T-helper 2 cell treated with Interferon-gamma antibody and Interleukin-4, amounts not matched to agents 100 ng/mL and 5 ng/mL, for 36 hours (primary cell): ENCODE data around the gene HPCAL1. TPM values are rescaled to one million over a fixed set of nuclear protein-coding genes. Genes with fewer than 3 reads are reported as not detected.
"Not testable (repeated sequence)": the region's sequence is repeated elsewhere in the genome, so short reads cannot be mapped to it uniquely, and the experiment has no call there.

Experiments
- intact Hi-C: fragments of 100-400 bp; cut with micrococcal nuclease; formaldehyde crosslinking; loops from one replicate; pipeline ENCODE4 v1.15.1; 2023
- total RNA-seq: library from RNA; stranded (reverse); gene quantifications from 2 replicates; pipeline ENCODE4 v1.2.3, GENCODE V29; 2022

Gene HPCAL1
- total RNA-seq = 67.5 and 69.4 TPM in 2 replicates

DNA sequence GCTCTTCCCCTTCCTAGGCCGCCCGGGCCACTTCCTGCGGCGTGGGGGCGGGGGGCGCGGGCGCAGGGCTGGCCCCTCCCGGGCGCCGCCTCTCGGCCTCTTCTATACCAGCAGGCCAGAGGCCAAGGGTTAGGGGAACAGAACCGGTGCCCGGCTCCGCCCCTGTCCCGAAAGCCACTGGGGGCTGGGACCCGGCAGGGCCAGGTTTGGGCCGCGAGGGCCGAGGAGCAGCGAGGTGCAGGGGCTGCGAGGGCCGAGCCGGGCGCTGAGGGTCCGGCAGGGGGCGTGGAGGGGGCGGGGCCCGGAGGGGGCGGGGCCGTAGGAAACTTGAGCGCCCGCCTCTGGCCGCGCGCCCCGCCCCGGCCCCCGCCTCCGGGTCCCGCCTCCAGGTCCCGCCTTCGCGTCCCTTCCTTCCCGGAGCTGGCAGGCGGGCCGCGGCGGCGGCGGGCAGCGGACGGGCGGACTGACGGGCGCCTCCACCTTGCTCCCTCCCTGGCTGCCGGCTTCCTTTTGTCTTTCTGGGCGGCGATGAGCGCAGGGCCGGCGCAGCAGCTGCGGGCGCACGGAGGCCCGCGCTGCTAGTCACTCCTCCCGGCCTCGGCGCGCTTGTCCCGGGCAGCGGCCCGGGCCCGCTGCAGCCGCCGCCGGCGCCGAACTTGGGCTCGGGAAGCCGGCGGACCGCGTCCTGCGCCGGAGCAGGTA lies at the start of gene HPCAL1:
TSS of gene HPCAL1 (plus strand) at position 426 of the 702 bp plus-strand sequence. CDS start 116,854 bp downstream, outside the sequence.
- intact Hi-C loops = loop anchor here (1.0 to 10.0 kb wide), 8 partner anchors 29 to 852 kb away; partner anchors contain the start of genes ODC1, PDIA6 and SLC66A3

- intact Hi-C loops = no loop called here
Observed at GRCh38 chr2:10253596-10254372, 48.9 kb upstream of the HPCAL1 start.

DNA sequence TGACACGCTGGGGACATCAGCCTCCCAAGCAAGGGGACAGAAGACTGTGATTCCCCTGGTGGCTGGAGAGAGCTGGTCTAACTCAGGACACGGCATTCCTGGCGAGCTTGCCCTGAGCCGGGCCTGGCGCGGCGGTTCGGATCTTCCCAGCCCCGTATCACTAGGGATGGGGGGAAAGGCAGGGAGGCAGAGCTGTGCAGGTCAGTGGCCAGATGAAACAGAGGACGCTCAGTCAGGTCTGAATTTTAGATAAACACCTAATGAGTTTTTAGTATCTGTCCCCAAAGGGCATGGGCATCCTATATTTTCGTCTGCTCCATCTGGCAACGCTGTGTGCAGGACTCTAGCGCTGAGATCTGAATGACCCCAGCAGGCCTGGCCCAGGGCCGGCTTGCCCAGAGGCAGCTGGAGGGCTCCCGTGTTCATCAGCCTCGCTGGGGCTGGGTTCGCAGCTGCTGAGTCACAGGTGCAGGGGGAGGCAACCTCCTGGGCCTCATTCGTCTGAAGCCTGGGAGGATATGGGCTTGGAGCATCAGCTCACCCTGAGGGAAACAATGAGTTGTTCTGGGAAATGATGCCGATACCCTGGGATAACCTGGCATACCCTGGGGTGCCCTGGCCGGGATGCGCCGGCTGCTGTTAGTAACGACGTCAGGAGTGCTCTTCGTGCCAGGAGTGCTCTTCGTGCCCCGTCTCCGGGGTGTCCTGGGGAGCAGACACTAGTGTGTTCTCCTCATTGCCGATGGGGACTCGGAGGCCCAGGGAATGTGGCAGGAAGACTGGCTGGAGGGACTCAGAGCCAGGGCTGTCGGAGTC lies 48.1 kb upstream of the HPCAL1 start:
- intact Hi-C loops = no loop called here

GRCh38 chr2:10255189-10256030 lies 47.3 kb upstream of the HPCAL1 start:
- intact Hi-C loops = no loop called here

DNA sequence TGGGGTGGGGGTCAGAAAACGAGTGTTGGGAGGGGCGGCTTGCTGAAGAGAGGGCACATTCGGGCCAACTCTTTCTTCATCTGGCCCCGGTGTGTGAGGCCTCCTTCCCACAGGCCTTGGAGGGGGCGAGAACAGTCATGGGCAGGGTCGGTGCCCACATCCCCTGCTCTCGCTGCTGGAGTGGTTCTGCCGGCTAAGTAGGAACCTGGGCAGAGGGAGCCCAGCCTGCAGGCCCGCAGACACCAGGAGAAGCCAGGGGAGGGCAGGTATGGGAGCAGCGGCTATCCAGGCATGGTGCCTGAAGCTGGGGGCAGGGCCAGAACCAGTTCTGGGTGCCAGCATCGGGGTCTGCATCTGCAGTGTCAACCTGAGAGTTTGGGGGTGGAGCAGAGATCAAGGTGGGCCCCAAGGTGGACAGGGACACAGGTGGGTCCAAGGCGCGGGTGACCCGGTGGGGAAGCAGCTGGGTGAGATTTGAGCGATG lies 46.6 kb upstream of the HPCAL1 start:
- intact Hi-C loops = no loop called here

DNA sequence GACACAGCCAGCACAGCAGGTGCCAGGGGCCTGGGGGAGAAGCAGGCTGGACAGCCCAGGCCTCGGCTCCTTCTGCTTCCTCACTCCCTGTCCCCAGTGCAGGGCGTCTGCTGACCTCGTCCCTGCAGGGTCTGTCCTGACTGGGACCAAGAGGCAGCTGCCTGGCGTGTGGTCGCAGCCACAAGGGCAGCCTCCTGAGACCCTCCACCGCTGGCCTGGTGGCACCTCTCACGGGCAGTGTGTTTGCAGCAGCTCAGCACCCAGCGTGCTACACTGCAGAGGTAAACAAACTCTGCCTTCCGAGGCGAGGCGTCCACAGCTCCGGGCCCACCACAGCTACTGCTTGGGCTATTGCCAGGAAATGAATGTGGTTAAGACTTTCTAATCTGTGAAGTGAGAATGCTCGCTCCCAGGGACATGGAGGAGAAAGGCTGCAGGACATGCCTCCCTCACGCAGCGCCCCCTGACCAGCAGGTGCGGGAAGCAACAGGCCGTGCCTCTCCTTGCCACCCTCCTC lies 46.1 kb upstream of the HPCAL1 start:
- intact Hi-C loops = no loop called here

- intact Hi-C loops = no loop called here
Observed at GRCh38 chr2:10257036-10257435, 45.7 kb upstream of the HPCAL1 start.

DNA sequence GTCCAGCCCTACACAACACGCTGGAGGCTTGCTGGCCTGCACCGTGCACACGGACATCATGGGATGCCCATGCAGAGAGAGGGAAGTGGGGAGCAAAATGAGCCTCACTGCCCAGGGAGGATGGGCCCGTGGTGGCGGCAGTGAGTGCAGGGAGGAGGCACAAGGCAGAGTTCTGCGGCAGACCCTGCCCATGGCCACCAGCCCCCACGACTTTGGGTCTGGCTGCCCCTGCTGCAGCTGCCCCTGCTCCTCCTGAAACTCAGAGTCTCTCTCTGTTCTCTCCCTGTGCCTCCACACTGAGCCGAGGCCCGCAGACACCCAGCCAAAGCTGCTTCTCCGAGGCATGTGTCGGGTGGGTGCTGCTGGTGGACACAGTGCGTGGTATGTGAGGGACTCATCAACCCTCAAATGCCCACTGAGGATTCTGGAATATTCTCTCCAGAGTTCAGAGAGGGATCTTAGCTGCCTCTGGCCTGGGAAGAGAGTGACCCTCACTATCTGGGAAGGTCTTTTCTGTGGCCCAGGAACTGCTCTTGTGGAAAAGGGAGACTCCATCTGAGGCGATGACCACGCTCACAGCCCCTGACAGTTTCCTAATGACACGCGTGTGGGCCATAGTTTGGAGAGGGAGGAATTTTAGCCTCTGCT lies 45.1 kb upstream of the HPCAL1 start:
- intact Hi-C loops = no loop called here

GRCh38 chr2:10258326-10258725 lies 44.4 kb upstream of the HPCAL1 start:
- intact Hi-C loops = no loop called here

- intact Hi-C loops = no loop called here
Observed at GRCh38 chr2:10258726-10259125, 44.0 kb upstream of the HPCAL1 start.

DNA sequence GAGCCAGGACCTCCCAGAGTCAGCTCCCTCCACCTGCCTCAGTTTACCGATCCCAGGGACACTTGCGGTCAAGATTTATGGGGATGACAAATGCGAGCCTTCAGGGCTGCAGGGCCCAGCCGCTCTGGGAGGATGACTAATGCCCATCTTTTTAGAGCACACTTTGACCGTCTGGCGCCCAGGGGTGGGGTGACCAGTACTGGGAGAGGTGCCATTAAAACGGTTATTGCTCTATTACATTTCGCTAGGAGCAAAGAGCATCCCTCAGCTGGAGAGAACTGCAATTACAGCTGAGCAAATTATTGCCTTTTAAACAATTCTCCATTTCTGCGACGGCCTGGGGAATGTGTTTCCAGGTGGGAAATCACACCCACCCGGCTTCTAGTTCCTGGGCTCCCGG lies 42.6 kb upstream of the HPCAL1 start:
- intact Hi-C loops = no loop called here

- intact Hi-C loops = not testable (repeated sequence)
Observed at GRCh38 chr2:10263526-10263925, 39.2 kb upstream of the HPCAL1 start.

DNA sequence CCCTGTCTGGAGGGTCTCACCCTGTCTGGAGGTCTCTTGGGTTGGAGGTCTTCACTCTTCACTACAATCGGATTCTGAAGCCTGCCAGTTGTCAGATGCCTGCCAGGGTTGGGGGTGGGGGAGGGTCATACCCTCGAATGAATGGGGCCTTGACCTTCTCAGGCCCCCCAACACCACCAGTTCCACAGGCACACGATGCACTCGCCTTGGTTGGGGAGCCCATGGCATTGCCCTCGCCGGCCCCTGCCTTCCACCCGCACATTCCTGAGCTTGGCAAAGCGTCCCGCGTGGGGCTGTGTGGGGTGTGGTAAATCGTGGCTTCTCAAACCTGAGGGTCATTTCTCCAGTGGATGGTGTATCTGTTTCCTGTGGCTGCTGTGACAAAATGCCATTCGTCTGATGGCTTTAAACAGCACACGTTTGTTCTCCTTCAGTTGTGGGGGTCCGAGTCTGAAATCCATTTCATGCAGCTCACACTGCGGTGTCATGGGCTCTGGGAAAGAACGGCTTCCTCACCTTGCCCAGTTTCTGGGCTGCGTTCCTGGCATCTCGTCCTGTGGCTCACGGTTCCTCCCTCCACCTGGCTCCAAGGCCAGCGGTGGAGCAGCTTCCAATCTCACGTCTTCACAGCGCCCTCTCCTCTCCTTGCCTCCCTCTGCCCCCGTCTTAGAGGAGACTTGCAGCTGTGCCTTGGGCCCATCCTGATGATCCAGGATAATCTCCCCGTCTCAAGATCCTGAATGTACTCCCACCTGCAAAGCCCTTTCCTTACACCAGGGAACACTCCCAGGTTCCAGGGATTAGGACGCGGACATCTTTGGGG lies 38.0 kb upstream of the HPCAL1 start:
- intact Hi-C loops = no loop called here

DNA sequence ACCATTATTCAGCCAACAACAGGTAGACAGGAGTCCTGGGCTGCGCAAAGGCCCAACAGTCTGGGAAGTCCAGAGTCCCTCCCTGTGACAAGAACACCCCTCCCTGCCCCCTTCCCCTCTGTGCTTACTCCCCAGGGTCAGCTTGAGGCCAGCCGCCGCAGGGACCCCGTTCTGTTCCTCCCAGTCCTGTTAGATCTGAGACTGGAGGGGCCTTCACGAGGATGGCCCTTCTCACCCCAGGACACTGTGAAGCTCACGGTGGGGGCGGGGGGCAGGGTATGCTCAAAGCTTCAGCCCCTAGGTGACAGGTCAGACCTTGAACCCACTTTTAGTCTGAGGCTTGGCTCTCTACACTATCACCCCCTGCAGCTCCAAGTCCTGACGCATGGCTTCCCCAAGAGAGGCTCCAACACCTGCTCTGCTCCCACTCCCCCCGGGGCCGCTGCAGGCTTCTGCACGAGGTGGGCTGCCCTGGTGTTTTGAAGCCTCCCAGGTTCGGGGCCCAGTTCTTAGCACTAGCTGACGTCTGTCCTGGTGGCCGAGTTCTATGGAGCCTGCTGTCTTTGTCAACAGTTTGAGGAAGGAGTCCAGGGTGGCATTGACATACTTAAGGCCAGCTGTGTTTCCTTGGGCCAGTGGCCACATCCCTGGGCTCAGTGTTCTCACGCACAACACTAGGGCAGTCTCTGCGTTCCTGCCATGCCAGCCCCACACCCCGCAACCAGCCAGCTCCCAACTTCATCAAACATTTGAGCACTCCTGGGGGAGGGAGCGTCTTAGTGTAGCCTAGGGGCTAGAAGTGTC lies 37.2 kb upstream of the HPCAL1 start:
- intact Hi-C loops = no loop called here

DNA sequence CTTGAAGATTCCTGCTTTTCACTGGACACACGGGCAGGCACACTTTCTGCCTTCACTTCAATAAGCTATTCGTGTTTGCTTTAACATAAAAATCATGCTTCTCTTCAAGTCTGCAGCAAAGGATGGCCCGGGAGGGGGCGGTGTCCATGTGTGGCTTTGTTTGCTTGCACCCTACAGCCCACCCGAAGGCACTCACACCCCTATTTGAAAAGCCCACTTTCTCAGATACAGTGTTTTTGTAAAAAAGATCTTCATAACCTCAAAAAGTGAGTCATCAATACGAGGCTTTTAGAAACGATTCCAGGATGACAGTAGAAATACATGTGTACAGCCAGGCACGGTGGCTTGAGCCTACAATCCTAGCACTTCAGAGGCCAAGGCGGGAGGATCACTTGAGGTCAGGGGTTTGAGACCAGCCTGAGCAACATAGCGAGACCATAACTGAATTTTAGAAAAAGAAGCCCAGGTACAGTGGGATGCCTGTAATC lies 36.5 kb upstream of the HPCAL1 start:
- intact Hi-C loops = no loop called here

DNA sequence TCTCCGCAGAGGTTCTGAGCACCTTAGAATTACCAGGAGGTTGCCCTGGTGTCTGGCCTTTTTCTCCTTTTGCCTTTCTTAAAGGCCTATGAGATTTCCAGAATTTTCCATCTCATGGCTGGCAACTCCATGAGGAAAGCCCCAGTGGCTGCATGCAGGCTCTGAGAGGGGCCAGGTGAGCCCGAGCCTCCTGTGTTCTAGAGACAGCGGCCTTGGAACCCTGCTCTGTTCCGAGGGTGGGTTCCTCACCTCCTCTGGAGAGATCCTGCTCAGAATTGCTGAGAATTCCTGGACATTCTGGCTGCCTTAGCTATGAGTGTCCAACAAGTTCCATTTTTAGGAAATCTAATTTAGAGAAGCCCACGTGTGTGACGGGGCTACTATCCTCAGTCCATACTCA lies 35.7 kb upstream of the HPCAL1 start:
- intact Hi-C loops = no loop called here

DNA sequence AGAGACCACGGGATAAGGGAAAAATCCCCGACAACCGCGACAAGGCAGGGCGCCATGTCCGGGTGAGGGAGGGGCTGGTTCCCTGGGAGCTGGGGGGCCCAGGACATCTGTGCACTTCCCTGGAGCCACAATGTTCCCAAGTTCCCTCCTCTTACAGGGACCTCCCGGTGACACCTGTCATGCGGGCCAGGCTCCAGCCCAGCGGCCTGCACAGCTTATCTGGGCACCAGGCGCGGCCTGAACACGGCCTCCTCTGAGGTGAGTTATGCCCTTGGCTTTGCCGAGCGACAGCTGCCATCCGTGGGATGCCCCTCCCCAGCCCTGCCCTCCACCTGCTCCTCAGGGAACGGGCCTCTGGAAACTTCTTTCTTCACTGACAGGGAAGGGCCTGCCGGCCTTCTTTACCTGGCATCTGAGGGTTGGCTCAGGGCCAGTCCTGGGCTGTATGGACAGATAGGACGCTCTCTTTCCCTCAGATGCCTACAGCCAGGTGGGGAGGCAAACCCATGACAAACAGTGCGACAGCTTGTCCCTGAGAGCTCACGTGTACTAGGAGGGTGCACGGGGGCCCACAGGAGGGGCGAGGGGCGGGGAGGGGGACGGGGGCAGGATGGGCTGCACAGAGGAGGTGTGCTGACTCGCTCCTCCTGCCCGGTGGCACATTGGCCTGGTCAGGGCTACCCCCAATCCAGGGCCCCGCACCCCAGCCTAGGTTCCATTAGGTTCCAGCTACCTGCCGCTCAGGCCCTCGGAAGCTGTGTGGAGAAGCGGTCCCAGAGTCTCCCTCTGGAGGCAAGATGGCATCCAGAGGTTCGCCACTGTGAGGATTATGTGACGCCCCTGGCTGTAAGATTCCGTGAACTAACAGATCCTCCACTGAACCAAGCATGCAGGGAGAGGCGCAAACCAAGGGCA lies 34.9 kb upstream of the HPCAL1 start:
- intact Hi-C loops = no loop called here
